HG03196 (cell line): ENCODE data around the gene B4GALNT4.
"Not testable (repeated sequence)": the region's sequence is repeated elsewhere in the genome, so short reads cannot be mapped to it uniquely, and the experiment has no call there.

Experiments
- ATAC-seq: cut with Tn5 transposase; IDR thresholded peaks from one replicate; pipeline ENCODE4 v1.9.1; 2021; ENCODE audit not compliant: unreplicated experiment

Gene B4GALNT4

GRCh38 chr11:334264-334994 is 34.9 kb upstream of the B4GALNT4 start:
- ATAC-seq, result no peak

- ATAC-seq, result no peak
Measured at GRCh38 chr11:335779-336658, 33.3 kb upstream of the B4GALNT4 start.

- ATAC-seq, result no peak
Measured at GRCh38 chr11:336659-337198, 32.6 kb upstream of the B4GALNT4 start.

GRCh38 chr11:337711-338110 is 31.6 kb upstream of the B4GALNT4 start:
- ATAC-seq, result no peak

DNA sequence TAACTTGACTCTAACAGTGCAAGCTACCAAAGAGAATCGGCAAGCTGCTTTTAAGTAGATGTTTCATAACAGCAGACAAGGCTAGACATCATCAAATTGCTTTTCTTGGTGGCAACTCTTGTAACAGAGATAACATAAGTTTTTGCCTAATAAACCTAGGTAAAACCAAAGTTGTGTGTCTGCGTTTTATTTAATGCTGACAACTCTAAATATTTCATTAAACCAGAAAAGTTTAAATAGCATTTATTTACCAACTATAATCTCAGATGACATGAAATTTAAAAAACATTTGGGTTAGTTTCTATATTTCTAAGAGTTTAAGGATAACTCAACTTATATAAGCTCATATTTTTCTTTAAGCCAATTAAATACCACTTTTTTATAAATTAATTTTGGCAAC is 29.3 kb upstream of the B4GALNT4 start:
- ATAC-seq, result no peak

GRCh38 chr11:340539-341512 is 28.5 kb upstream of the B4GALNT4 start:
- ATAC-seq, result no peak

GRCh38 chr11:342328-342727 is 27.0 kb upstream of the B4GALNT4 start:
- no peak for ATAC-seq

GRCh38 chr11:344836-345578 is 24.3 kb upstream of the B4GALNT4 start:
- no peak for ATAC-seq

DNA sequence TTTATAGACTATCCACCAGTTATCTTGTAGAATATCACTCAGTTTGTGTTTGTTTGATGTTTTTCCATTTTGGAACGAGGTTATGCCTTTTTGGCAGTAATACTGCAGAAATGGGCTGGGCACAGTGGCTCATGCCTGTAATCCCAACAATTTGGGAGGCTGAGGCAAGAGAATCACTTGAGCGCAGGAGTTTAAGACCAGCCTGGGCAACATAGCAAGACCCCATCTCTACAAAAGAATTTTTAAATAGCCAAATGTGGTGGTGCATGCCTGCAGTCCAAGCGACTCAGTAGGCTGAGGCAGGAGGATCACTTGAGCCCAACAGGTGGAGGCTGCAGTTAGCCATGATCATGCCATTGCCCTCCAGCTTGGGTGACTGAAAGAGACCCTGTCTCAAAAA is 22.8 kb upstream of the B4GALNT4 start:
- ATAC-seq, result no peak

GRCh38 chr11:349270-349954 is 19.9 kb upstream of the B4GALNT4 start:
- not testable (repeated sequence) for ATAC-seq

DNA sequence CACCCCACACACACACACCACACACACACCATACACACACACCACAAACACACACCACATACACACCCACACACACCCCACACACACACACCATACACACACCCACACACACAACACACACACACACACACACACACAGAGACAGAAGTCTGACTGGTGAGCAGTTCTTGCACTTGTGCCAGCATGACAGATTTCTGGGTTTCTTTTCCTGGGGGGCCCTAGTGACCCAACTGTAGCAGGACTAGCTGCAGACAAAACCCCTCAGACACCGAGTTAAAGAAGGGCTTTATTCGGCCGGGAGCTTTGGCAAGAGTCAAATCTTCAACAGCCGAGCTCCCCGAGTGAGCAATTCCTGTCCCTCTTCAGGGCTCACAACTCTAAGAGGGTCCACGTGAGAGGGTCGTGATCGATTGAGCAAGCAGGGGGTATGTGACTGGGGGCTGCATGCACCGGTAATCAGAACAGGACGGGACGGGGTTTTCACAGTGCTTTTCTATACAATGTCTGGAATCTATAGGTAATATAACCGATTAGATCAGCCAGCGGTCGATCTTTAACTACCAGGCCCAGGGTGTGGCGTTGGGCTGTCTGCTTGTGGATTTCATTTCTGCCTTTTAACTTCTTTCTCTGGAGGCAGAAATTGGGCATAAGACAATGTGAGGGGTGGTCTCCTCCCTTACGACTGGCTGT is 19.1 kb upstream of the B4GALNT4 start:
- not testable (repeated sequence) for ATAC-seq

GRCh38 chr11:350723-351255 is 18.5 kb upstream of the B4GALNT4 start:
- ATAC-seq, result peak; percentile 40

- no peak for ATAC-seq
Measured at GRCh38 chr11:351411-351810, 17.9 kb upstream of the B4GALNT4 start.

DNA sequence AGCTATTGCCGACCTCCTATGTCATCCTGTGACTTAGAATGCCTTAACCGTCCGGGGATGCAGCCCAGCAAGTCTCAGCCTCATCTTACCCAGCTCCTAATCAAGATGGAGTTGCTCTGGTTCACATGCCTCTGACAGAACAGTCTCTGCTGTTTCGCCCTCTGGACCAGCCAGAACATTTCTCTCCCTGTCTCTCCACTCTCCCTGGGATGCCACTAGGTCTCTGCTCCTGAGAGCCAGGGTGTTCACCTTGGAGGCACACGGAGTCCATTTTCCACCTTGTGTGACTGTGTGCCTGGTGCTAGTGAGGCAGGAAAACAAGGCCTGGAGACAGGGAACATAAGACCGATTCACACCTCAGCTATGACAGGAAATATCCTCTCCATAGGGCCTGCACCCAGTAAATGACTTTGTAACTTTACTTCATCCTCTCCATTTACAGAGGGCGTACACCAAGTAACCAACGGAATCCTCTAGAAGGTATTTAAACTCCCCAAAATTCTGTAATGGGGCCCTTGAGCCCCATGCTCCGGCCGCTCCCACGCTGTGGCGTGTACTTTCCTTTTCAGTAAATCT is 16.8 kb upstream of the B4GALNT4 start:
- ATAC-seq, result no peak

DNA sequence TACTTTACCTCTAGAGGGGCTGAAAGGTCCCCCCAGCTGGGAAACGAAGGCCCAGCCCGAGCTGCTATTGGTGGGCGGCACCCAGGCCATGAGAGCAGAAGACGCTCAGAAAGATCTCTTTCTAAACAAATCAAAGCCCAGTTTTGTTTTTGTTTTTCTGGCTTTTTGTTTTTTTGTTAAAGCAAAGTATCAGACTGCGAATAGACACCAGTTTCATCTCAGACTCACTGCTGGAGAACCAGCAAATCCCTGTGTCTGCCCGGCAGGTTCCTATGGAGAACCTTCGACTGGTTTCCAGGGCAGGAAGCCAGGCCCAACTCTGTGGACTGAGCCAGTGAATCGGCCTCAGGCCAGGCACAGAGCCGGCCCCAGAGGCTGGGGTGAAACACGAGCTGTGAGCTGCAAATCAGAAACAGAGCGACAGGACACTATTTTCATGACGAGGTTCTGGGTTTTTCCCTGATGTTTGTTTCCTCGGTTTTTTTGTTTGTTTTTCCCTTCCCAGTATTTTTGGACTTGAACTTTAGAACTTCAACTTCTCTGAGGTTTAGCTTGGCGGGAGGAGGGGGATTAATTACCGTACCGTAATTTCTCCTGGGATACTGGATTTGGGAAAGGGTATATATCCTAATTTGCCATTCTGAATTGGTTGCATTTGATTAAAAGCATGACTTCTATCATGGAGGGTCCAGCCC is 16.0 kb upstream of the B4GALNT4 start:
- ATAC-seq, result no peak

DNA sequence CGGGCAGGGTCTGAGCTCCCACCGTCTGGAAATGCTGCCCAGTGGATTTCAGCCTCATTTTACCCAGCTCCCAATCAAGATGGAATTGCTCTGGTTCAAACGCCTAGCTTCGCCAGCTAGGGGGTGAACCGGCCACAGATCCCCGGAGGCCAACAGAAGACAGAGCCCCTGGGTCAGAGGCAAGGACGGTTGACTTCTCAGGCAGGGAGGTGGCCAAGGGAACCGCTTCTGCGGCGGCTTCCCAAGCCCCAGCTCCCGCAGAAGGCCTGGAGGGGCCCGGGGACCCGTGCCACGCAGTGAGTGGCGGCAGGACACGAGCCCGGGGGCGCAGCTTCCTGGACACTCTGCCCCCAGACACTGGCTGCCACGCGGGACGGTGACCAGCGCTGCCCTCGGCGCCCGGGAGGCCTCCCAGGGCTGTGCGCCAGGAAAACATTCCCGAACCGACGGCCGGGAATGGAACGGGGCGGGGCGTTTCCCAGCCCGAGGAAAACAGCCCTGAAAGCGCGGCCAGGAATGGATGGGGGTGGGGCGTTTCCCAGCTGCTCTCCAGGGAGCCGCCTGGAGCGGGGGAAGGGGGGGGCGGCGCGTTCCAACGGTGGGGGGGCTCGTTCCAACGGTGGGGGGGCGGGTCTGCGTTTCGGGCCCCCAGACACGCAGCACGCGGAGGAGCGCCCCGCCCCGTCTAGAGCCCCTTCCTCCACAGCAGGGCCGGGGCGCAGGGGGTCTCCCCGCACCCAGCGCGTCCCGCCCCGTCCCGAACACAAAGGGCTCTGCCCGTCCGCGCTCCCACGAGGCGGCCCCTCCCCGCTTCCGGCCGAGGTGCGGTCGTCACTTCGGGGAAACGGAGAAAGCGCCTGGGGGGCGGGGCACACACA is 13.5 kb upstream of the B4GALNT4 start:
- ATAC-seq, result peak; percentile 65

DNA sequence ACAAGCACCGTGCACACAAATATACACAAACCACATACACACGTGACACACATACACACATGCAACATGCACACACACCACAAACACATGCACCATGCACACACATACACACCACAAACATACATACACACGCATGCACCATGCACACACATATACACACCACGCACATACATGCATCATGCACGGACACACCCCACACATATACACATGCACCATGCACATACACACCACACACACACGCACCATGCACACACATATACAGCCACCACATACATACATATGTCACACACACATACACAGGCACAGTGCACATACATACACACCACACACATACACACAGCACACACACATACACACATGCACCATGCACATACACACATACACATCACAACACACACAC is 12.7 kb upstream of the B4GALNT4 start:
- no peak for ATAC-seq
